A673 (cell line): ENCODE measurements around the gene SRSF9.

ENCODE experiments used
- CTCF ChIP-seq: fragments of 300-800, 200-600 bp; sonication (generic); conservative IDR thresholded peaks from 2 replicates; pipeline ENCODE4 v1.5.1; 2017; ENCODE audit warnings: low read depth, mild to moderate bottlenecking, antibody characterized with exemption, low read length, moderate library complexity, mixed read lengths
- EZH2 ChIP-seq: fragments of 200-600 bp; sonication (generic); IDR thresholded peaks from 2 replicates; pipeline ENCODE4 v1.6.1; 2017; ENCODE audit warnings: borderline replicate concordance, low read depth, mild to moderate bottlenecking, mixed read lengths, antibody characterized with exemption, low read length; ENCODE audit not compliant: poor library complexity, severe bottlenecking

GRCh38 chr12:120508537-120508936, 39.0 kb upstream of the SRSF9 start:
- TF ChIP-seq CTCF (no peak), EZH2 (no peak)
